ENCODE results near the gene PHOSPHO1. TPM values are rescaled to one million over a fixed set of nuclear protein-coding genes. Genes with fewer than 3 reads are reported as not detected.

Gene PHOSPHO1
- total and polyA plus RNA-seq, 2 experiments from 2014 or later, result 0.54 TPM; not detected in 1

DNA sequence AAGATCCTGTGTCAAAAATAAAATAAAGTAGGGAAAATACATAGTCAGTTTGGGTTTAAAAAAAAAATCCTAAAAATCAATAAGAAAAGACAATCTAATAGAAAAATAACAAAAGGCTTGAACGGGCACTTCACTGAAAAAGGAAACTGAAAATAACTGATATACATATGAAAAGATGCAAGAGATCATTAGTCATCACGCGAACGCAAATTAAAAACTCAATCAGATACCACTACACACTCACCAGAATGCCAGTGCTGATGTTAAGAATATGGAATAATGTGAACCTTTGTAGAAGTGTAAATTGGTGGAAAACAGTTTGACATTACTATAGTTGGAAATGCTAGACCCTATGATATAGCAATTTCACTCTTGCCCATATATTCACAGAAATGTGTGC, 34.8 kb downstream of the PHOSPHO1 start:
- Histone ChIP-seq H3K27ac (no peak overlapping the region), H3K4me2 (no peak overlapping the region), H2AFZ (no peak overlapping the region), H3K79me2 (no peaks in the 10 kb centered on the region), H3K4me1 (ENCODE audit: insufficient read depth) (no peaks in the 10 kb centered on the region), H3K9me2 (replicated peaks; ENCODE audit: insufficient read depth) (no peaks in the 10 kb centered on the region), H3K36me3 (replicated peaks; ENCODE audit: insufficient read depth, low read depth) (no peaks in the 10 kb centered on the region), H3K4me3 (no peak overlapping the region), H3K9me3 (ENCODE audit: low read depth) (no peaks in the 10 kb centered on the region), H4K20me1 (ENCODE audit: insufficient read depth, poor library complexity, severe bottlenecking) (no peaks in the 10 kb centered on the region), H3K27me3 (no peaks in the 10 kb centered on the region)
- no peak for DNase-seq (ENCODE audit: low spot score)
- 96% methylated on average over 4 of the region's 4 CpGs for WGBS (ENCODE audit: low lambda C conversion rate, missing lambda C conversion rate)
- TF ChIP-seq EZH2 (IDR thresholded peaks at IDR 0.05; ENCODE audit: borderline replicate concordance) (no peak), EZH2phosphoT487 (IDR thresholded peaks at IDR 0.05; ENCODE audit: low read depth, severe bottlenecking, unreplicated experiment) (no peak)
- TF ChIP-seq, protein P1, sequence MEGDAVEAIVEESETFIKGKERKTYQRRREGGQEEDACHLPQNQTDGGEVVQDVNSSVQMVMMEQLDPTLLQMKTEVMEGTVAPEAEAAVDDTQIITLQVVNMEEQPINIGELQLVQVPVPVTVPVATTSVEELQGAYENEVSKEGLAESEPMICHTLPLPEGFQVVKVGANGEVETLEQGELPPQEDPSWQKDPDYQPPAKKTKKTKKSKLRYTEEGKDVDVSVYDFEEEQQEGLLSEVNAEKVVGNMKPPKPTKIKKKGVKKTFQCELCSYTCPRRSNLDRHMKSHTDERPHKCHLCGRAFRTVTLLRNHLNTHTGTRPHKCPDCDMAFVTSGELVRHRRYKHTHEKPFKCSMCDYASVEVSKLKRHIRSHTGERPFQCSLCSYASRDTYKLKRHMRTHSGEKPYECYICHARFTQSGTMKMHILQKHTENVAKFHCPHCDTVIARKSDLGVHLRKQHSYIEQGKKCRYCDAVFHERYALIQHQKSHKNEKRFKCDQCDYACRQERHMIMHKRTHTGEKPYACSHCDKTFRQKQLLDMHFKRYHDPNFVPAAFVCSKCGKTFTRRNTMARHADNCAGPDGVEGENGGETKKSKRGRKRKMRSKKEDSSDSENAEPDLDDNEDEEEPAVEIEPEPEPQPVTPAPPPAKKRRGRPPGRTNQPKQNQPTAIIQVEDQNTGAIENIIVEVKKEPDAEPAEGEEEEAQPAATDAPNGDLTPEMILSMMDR (IDR thresholded peaks at IDR 0.05; ENCODE audit: poor library complexity), result no peak

DNA sequence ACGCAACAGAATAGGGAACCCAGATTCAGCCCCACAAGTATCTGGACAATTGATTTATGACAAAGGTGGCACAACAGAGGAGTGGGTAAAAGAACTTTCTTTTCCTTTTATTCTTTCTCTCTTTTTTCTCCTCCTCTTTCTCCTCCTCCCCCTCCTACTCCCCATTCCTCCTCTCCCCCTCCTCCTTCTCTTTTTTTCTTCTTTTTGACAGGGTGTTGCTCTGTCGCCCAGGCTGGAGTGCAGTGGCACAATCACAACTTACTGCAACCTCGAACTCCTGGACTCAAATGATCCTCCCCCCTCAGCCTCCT, 36.3 kb downstream of the PHOSPHO1 start:
- peak overlapping the region; percentile 95 for H2AFZ ChIP-seq
- H3K79me2 ChIP-seq, result no peaks in the 10 kb centered on the region
- H4K20me1 ChIP-seq (ENCODE audit: insufficient read depth, poor library complexity, severe bottlenecking), result no peaks in the 10 kb centered on the region
- no peak for DNase-seq (ENCODE audit: low spot score)
- TF ChIP-seq EZH2 (IDR thresholded peaks at IDR 0.05; ENCODE audit: borderline replicate concordance), result no peak
- no peak for TF ChIP-seq EZH2phosphoT487 (IDR thresholded peaks at IDR 0.05; ENCODE audit: low read depth, severe bottlenecking, unreplicated experiment)
- TF ChIP-seq, protein P1 (IDR thresholded peaks at IDR 0.05; ENCODE audit: poor library complexity), result no peak
- no peaks in the 10 kb centered on the region for H3K4me1 ChIP-seq (ENCODE audit: insufficient read depth)
- no peak overlapping the region for H3K27ac ChIP-seq
- H3K9me3 ChIP-seq (ENCODE audit: low read depth), result no peaks in the 10 kb centered on the region
- H3K4me3 ChIP-seq, result no peak overlapping the region
- H3K36me3 ChIP-seq (replicated peaks; ENCODE audit: insufficient read depth, low read depth), result no peaks in the 10 kb centered on the region
- H3K27me3 ChIP-seq, result no peaks in the 10 kb centered on the region
- WGBS (ENCODE audit: low lambda C conversion rate, missing lambda C conversion rate), result 68% methylated on average over 3 of the region's 3 CpGs
- no peaks in the 10 kb centered on the region for H3K9me2 ChIP-seq (replicated peaks; ENCODE audit: insufficient read depth)
- peak overlapping the region; percentile 94 for H3K4me2 ChIP-seq

DNA sequence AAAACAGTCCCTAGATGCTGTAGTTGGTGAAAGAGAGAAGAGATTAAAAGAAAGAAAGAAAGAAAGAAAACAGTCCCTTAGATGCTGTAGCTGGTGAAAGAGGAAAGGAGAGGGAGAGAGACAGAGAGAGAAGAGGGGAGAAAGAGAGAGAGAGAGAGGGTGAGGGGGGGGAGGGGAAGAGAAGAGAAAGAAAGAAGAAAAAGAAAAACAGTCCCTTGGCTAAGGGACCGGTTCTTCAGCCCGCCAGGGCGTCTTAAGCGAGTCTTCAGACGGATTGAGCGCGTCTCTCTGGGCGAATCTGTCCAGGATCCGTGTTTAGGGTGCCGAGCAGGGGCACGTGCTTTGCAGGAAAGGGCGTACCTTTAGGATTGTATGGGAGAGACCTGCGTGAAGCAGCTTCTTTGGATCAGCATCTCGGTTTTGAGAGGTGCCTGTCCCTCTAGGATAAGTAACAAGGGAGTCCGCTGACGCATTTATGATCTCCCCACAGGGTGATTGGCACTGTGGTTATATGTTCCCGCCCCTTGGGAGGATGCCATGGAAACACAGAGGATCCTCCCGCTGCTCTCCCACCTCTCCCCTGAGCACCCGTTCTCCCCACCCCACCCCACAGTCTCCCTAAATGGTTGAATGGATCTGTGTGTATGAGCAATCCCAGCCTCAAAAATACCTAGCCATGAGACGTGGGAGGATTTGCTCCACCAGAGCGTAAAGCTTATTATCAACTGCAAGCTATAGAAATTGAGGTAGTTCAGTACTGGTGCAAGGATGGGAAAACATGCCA, 36.9 kb downstream of the PHOSPHO1 start:
- Histone ChIP-seq H3K79me2 (no peaks in the 10 kb centered on the region), H2AFZ (peak overlapping the region; percentile 95), H3K9me2 (replicated peaks; ENCODE audit: insufficient read depth) (no peaks in the 10 kb centered on the region), H3K4me1 (ENCODE audit: insufficient read depth) (no peaks in the 10 kb centered on the region), H3K36me3 (replicated peaks; ENCODE audit: insufficient read depth, low read depth) (no peaks in the 10 kb centered on the region), H3K4me2 (peak overlapping the region; percentile 94), H3K27me3 (no peaks in the 10 kb centered on the region), H3K27ac (peak overlapping the region; percentile 76), H4K20me1 (ENCODE audit: insufficient read depth, poor library complexity, severe bottlenecking) (no peaks in the 10 kb centered on the region), H3K4me3 (peak overlapping the region; percentile 30), H3K9me3 (ENCODE audit: low read depth) (no peaks in the 10 kb centered on the region)
- WGBS (ENCODE audit: low lambda C conversion rate, missing lambda C conversion rate), result 6% methylated on average over 19 of the region's 21 CpGs
- TF ChIP-seq EZH2phosphoT487 (IDR thresholded peaks at IDR 0.05; ENCODE audit: low read depth, severe bottlenecking, unreplicated experiment) (no peak), EZH2 (IDR thresholded peaks at IDR 0.05; ENCODE audit: borderline replicate concordance) (no peak)
- TF ChIP-seq, protein P1 (IDR thresholded peaks at IDR 0.05; ENCODE audit: poor library complexity), result no peak
- DNase-seq (ENCODE audit: low spot score), result peak; percentile 71

All from hepatocyte (in vitro differentiated cells).